CD14-positive monocyte (primary cell): ENCODE data around the gene QSOX2. TPM values are rescaled to one million over a fixed set of nuclear protein-coding genes. Genes with fewer than 3 reads are reported as not detected.

ENCODE experiments used
- DNase-seq, 3 donors: peaks; one replicate each; pipeline ENCODE4 v3.0.0-alpha.2; 2011 to 2022
- H2AFZ ChIP-seq: 2 replicates; pipeline ENCODE4 v1.6.0; 2012; ENCODE audit warnings: mild to moderate bottlenecking, low read depth, low read length, inconsistent platforms; ENCODE audit not compliant: insufficient read depth, poor library complexity, severe bottlenecking
- H3K27ac ChIP-seq, 2 donors: 1 replicate in 1 of 2; 2 replicates in 1 of 2; pipeline ENCODE4 v1.5.1; 2012 to 2013; ENCODE audit warnings: low read length in 2 of 2, control low read depth in 1 of 2, inconsistent platforms in 1 of 2, low read depth in 1 of 2, mild to moderate bottlenecking in 1 of 2
- H3K27me3 ChIP-seq, 2 donors: one replicate each; pipeline versions ENCODE4 v1.6.0 to v1.6.1; 2011 to 2013; ENCODE audit warnings: low read length in 2 of 2; ENCODE audit not compliant: control insufficient read depth in 2 of 2, insufficient read depth in 2 of 2
- H3K36me3 ChIP-seq, 2 donors: replicated peaks in 1 of 2; 1 replicate in 1 of 2; 2 replicates in 1 of 2; pipeline versions ENCODE4 v1.5.1 to v1.6.1; 2012 to 2013; ENCODE audit warnings: low read length in 2 of 2, control low read depth in 1 of 2, inconsistent platforms in 1 of 2, mild to moderate bottlenecking in 1 of 2; ENCODE audit not compliant: insufficient read depth in 2 of 2, control insufficient read depth in 1 of 2
- H3K4me1 ChIP-seq, 2 donors: 1 replicate in 1 of 2; 2 replicates in 1 of 2; pipeline versions ENCODE4 v1.5.1 to v1.6.1; 2012 to 2013; ENCODE audit warnings: low read length in 2 of 2, control low read depth in 1 of 2, inconsistent platforms in 1 of 2, mild to moderate bottlenecking in 1 of 2, moderate library complexity in 1 of 2; ENCODE audit not compliant: insufficient read depth in 2 of 2, control insufficient read depth in 1 of 2
- H3K4me2 ChIP-seq: replicated peaks from 2 replicates; pipeline ENCODE3; 2012; ENCODE audit warnings: low read length, moderate library complexity, mild to moderate bottlenecking; ENCODE audit not compliant: poor library complexity, severe bottlenecking; ENCODE audit errors: extremely low read depth
- H3K4me3 ChIP-seq, 3 experiments: fragments of 200-600 bp in 1 of 3; sonication (generic) in 1 of 3; replicated peaks in 1 of 3; 1 replicate in 2 of 3; 2 replicates in 1 of 3; pipeline ENCODE4 v1.5.1; 2011 to 2013; ENCODE audit warnings: low read length in 3 of 3, mild to moderate bottlenecking in 3 of 3, control low read depth in 2 of 3, low read depth in 2 of 3, inconsistent platforms in 1 of 3, moderate library complexity in 1 of 3
- H3K79me2 ChIP-seq: 2 replicates; pipeline ENCODE4 v1.6.0; 2012; ENCODE audit warnings: mild to moderate bottlenecking, control low read depth, inconsistent platforms, low read length, moderate library complexity; ENCODE audit not compliant: insufficient read depth
- H3K9ac ChIP-seq: 2 replicates; pipeline ENCODE4 v1.6.0; 2017; ENCODE audit warnings: low read length, mild to moderate bottlenecking; ENCODE audit not compliant: insufficient read depth, poor library complexity, severe bottlenecking
- H3K9me3 ChIP-seq, 2 donors: replicated peaks in 1 of 2; 1 replicate in 1 of 2; 2 replicates in 1 of 2; pipeline versions ENCODE4 v1.5.1 to v1.6.1; 2012 to 2013; ENCODE audit warnings: low read length in 2 of 2, control low read depth in 1 of 2; ENCODE audit not compliant: control insufficient read depth in 1 of 2, insufficient read depth in 1 of 2
- H4K20me1 ChIP-seq: 2 replicates; pipeline ENCODE4 v1.6.0; 2012; ENCODE audit warnings: mild to moderate bottlenecking, low read length, control low read depth, moderate library complexity; ENCODE audit not compliant: insufficient read depth
- H3K27ac Mint-ChIP-seq, 7 donors: one replicate each; pipeline ENCODE4 v1.8.0; 2020; ENCODE audit warnings: mild to moderate bottlenecking in 7 of 7, mixed read lengths in 7 of 7, moderate library complexity in 6 of 7, inconsistent platforms in 2 of 7
- H3K27me3 Mint-ChIP-seq, 3 donors: one replicate each; pipeline ENCODE4 v1.8.0; 2021 to 2022; ENCODE audit warnings: low read depth in 3 of 3, mild to moderate bottlenecking in 3 of 3, mixed read lengths in 3 of 3, moderate library complexity in 3 of 3, inconsistent platforms in 1 of 3
- H3K36me3 Mint-ChIP-seq, 2 donors: one replicate each; pipeline ENCODE4 v1.8.0; 2020; ENCODE audit warnings: mixed read lengths in 2 of 2, inconsistent platforms in 1 of 2, mild to moderate bottlenecking in 1 of 2
- H3K4me1 Mint-ChIP-seq: one replicate; pipeline ENCODE4 v1.8.0; 2020; ENCODE audit warnings: mild to moderate bottlenecking, mixed read lengths
- H3K4me3 Mint-ChIP-seq, 2 donors: one replicate each; pipeline ENCODE4 v1.8.0; 2020; ENCODE audit warnings: mild to moderate bottlenecking in 2 of 2, mixed read lengths in 2 of 2, moderate library complexity in 1 of 2
- H3K9me3 Mint-ChIP-seq, 7 donors: one replicate each; pipeline ENCODE4 v1.8.0; 2020 to 2022; ENCODE audit warnings: mixed read lengths in 7 of 7, mild to moderate bottlenecking in 6 of 7, moderate library complexity in 6 of 7, inconsistent platforms in 2 of 7
- CTCF ChIP-seq: fragments of 200-600 bp; IDR thresholded peaks from one replicate; pipeline ENCODE4 v1.8.0; 2022; ENCODE audit warnings: antibody characterized with exemption, mild to moderate bottlenecking
- WGBS: methylation state at CpG from one replicate; pipeline ENCODE4 v1.1.5; 2013; ENCODE audit warnings: missing lambda C conversion rate; ENCODE audit not compliant: insufficient coverage; 5-methylcytosine and 5-hydroxymethylcytosine counted together
- intact Hi-C, 2 donors: fragments of 100-400 bp; cut with micrococcal nuclease; formaldehyde crosslinking; loops; one replicate each; pipeline versions ENCODE4 v1.15.0 to v1.15.1; 2023
- polyA plus RNA-seq, 3 donors: library from polyadenylated mRNA; depleted of rRNA in 1 of 3; unstranded in 2 of 3; stranded (reverse) in 1 of 3; fragments of 300-500 nt in 2 of 3; fragments of >200 nt in 1 of 3; fragmentation: Illumina TruSeq in 2 of 3; gene quantifications; 1 replicate in 2 of 3; 2 replicates in 1 of 3; pipeline ENCODE4 v1.2.3, GENCODE V29; 2012 to 2021

QSOX2 gene
- polyA plus RNA-seq, 3 donors: 0.03 to 8.4 (median 0.17) TPM

- TF ChIP-seq CTCF: no peak
- peaks cover 38% of the 10 kb centered on the region for H3K4me1 Mint-ChIP-seq
- peak overlapping the region in 3 of 7 donors; percentile 35 to 55 (median 42) for H3K27ac Mint-ChIP-seq
- H3K4me3 Mint-ChIP-seq: no peak overlapping the region
- H3K4me2 ChIP-seq: no peak overlapping the region
- no peaks in the 10 kb centered on the region for H3K27me3 ChIP-seq
- H3K9ac ChIP-seq: no peak overlapping the region
- peaks cover 2 to 3% (median 2%) of the 10 kb centered on the region in 3 donors for H3K27me3 Mint-ChIP-seq
- no peaks in the 10 kb centered on the region for H3K9me3 ChIP-seq
- peaks cover 26 to 28% of the 10 kb centered on the region in 2 donors for H3K36me3 Mint-ChIP-seq
- H3K9me3 Mint-ChIP-seq: no peaks in the 10 kb centered on the region
- DNase-seq: no peak
- no peak overlapping the region for H2AFZ ChIP-seq
- 22% methylated on average over 12 of the region's 15 CpGs for WGBS
- peaks cover 21 to 31% of the 10 kb centered on the region in 2 donors for H3K4me1 ChIP-seq
- no peak overlapping the region for H3K4me3 ChIP-seq
- peaks cover 6% of the 10 kb centered on the region for H4K20me1 ChIP-seq
- no peak overlapping the region for H3K27ac ChIP-seq
- no peaks in the 10 kb centered on the region for H3K79me2 ChIP-seq
- peaks cover 0 to 14% of the 10 kb centered on the region in 2 donors for H3K36me3 ChIP-seq
- intact Hi-C loops: no loop called here
Measured at GRCh38 chr9:136233411-136233810, 12.2 kb downstream of the QSOX2 start.

GRCh38 chr9:136232969-136233368 lies 12.6 kb downstream of the QSOX2 start:
- no peak overlapping the region for H3K27ac ChIP-seq
- no peaks in the 10 kb centered on the region for H3K9me3 Mint-ChIP-seq
- H3K4me1 ChIP-seq: peaks cover 16 to 27% of the 10 kb centered on the region in 2 donors
- DNase-seq: no peak
- peaks cover under 1 to 3% (median 2%) of the 10 kb centered on the region in 3 donors for H3K27me3 Mint-ChIP-seq
- no peak overlapping the region for H2AFZ ChIP-seq
- no peaks in the 10 kb centered on the region for H3K27me3 ChIP-seq
- peaks cover 36% of the 10 kb centered on the region for H3K4me1 Mint-ChIP-seq
- H4K20me1 ChIP-seq: peaks cover 2% of the 10 kb centered on the region
- no peak for TF ChIP-seq CTCF
- WGBS: 25% methylated on average over 8 of the region's 10 CpGs
- H3K36me3 Mint-ChIP-seq: peaks cover 26 to 28% of the 10 kb centered on the region in 2 donors
- no peak overlapping the region for H3K4me2 ChIP-seq
- H3K4me3 ChIP-seq: no peak overlapping the region
- no peaks in the 10 kb centered on the region for H3K9me3 ChIP-seq
- H3K79me2 ChIP-seq: no peaks in the 10 kb centered on the region
- no peak overlapping the region for H3K4me3 Mint-ChIP-seq
- H3K36me3 ChIP-seq: peaks cover 0 to 14% of the 10 kb centered on the region in 2 donors
- H3K27ac Mint-ChIP-seq: peak overlapping the region in 2 of 7 donors; percentile 42 to 55
- H3K9ac ChIP-seq: no peak overlapping the region
- intact Hi-C loops: no loop called here
